GM19455 (cell line): ENCODE data around the gene KNSTRN.

ENCODE experiments used
- ATAC-seq: cut with Tn5 transposase; IDR thresholded peaks from one replicate; pipeline ENCODE4 v1.9.1; 2021; ENCODE audit not compliant: unreplicated experiment

KNSTRN gene

DNA sequence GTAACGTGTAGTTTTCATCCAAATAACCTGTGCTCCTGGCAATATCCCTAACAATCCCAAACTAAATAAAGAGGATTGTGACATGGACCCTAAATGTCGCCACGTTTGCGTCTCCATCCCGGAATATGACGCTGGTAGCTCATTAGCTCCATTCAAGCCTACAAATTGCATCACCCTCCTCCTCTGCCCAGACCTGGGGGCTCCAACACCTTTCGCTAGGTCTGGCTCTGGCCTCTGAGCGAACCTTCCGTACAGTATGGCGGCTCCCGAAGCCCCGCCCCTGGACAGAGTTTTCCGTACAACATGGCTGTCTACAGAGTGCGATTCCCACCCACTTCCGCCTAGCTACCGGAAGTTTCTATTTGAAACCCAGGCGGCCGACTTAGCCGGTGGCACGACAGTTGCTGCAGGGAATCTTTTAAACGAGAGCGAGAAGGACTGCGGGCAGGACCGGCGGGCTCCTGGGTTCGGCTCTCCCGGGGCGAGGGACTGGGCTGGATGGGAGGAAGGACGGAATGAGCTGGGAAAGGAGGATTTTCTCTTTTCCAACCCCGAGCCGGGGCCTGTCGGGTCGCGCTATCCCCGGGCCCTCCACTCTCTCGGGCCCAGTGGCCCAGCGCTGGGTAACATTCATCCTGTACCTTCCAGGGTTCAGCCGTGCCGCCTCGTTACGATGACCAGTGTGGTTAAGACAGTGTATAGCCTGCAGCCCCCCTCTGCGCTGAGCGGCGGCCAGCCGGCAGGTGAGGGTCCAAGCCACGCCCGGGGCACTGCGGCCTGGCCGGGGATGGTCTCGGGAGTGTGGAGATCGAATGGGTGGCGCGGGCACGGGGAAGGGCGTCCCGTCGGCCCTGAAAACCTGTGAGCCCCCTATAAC, at the start of gene KNSTRN:
Gene KNSTRN, plus strand, starts transcription at position 142 of the 877 bp plus-strand sequence. Its CDS starts 115 bp downstream, at position 257.
- peak; percentile 96 for ATAC-seq

- ATAC-seq, result no peak
Measured at GRCh38 chr15:40333922-40334492, 48.5 kb upstream of the KNSTRN start.

- no peak for ATAC-seq
Measured at GRCh38 chr15:40334541-40334940, 48.0 kb upstream of the KNSTRN start.

DNA sequence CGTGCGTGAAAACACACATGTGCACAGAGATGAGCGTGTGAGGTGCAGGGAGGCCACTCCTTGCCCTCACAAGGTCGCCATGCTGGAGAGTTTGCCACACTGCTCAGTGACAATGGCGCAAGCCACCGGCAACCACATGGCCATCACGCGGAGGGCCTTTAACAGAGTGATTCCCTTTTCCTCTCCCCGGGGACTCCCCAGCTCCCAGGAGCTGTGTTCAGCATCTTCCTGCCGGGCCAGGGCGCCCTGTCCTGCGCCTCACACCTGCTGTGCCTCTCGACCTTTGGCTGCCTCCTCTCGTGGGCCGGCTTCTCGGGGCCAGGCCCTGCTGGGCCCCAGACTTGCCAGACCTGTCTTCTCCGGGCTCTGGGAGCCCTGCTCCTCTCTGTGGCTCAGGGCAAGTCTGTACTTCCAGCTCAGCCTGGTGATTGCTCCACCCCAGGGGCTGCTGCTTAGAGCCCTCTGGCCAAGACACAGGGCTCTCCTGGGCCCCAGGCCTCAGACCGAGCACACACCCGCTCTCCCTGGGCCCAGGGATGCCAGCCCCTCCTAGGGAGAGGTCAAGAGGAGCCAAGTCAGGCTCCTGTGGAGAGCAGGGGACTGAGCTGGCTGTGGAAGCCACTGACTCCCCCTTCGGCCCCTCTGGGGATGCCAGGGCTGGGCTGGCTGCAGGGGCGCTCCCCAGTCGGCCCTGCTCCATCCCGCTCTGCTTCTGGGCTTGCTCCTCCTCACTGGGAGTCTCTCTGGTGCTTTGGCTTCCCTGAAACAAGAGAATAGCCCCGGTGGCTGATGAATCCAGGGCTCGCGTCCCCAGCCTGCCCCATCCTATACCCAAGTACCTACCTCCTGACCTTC, 47.4 kb upstream of the KNSTRN start:
- ATAC-seq, result no peak

GRCh38 chr15:40335938-40336743, 46.4 kb upstream of the KNSTRN start:
- no peak for ATAC-seq

DNA sequence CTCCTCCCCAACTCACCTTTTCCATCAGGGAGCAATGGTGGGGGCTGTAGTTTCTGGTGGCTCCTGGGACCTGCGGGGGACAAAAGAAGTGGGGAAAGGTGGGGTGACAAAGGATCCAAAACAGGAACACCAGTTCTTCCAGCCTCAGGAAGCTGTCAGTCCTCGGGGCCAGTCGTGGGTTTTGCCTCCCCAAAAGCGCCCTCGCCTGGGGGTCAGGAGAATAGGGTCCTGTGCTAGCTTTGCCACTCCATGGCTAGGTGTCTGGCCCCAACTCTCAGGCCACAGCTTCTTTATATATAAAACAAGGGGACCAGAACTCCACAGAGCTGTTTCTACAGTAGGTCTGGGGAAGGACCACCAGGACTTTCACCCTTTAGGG, 45.8 kb upstream of the KNSTRN start:
- ATAC-seq, result no peak

DNA sequence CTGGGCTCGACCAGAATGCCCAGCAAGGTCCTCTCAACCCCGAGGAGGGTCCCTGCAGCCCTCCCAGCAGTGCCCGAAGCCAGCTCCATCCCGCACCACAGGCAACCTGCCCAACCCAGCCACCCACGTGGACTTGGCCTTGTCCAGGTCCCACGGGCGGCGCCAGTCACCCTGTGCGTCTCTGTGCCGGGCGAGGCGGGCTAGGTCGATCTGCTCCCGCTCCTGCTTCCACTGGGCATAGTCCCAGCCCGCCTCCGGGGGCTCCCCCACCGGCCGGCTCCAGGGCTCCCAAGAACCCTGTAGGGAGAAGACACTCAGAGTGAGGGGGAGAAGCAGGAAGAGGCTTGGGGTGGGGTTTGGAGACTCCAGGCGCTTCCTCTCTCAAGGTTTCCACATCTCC, 44.9 kb upstream of the KNSTRN start:
- no peak for ATAC-seq

- ATAC-seq, result no peak
Measured at GRCh38 chr15:40338041-40338657, 44.4 kb upstream of the KNSTRN start.

- no peak for ATAC-seq
Measured at GRCh38 chr15:40338921-40339620, 43.5 kb upstream of the KNSTRN start.

- no peak for ATAC-seq
Measured at GRCh38 chr15:40339621-40339945, 42.9 kb upstream of the KNSTRN start.

DNA sequence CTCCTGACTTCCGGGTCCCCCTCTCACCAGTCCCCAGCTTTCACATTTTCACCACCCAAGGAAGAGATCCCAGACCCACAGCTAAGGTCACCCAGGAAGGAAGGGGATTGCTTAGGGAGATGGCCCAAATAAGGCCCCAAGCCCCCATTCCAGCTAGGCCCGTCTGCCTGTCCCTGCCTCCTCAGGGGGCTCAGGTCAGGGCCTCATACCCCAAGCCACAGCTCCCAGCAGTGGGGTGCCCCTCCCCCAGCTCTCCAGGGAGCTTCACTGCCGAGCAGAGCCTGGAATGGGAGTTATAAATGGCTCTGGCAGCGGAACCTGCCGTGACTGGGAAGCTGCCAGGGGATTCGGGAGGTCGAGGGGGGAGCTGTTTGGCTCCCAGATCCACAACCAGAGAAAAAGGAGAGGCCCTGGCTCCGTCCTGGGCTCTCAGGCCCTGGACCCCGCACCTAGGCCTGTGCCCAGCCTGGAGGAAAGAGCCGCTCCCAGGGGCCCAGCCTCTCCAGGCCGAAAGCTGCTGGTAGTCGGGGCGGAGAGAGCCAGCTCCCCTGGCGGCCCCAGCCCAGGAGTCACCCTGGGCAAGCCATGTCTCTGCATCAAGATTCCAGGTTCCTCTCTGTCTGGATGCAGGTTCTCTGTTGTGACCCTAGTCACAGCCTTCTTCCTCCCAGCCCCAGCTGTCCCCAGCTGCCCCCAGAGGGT, 42.3 kb upstream of the KNSTRN start:
- ATAC-seq, result no peak

DNA sequence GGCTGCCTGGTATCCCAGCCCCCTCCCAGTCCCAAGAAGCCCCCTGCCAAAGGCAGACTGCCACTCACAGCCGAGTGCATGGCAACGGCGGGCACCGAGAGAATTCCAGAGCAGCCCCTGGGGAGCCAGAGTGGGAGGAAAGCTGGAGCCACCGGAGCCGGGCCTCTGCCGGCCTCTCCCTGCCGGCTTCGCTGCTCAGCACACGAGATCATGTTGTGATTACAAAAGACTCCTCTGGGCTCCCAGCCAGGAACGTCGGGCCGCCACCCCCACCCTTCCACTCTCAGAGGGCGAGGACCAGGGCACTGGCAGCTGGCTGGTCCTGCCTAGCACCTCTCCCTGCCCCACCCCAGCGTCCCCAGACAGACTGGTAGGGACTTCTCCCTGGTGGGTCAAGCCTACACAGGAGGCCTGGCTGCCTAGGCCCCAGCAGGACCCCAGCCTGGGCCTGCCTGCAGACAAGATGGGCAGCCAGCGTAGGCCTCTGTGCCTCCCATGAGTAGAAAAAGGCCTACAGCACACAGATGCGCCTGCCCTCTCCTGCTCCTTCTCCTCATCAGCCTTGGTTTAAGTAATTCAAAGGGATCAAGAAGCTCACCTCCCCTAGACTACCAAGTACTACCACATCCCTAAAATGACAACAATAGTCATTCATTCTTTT, 41.7 kb upstream of the KNSTRN start, which contains the start of gene CCDC9B:
Gene CCDC9B, minus strand, starts transcription at position 200 of the 661 bp plus-strand sequence. Its CDS starts 120 bp downstream, at position 80.
- ATAC-seq, result no peak

DNA sequence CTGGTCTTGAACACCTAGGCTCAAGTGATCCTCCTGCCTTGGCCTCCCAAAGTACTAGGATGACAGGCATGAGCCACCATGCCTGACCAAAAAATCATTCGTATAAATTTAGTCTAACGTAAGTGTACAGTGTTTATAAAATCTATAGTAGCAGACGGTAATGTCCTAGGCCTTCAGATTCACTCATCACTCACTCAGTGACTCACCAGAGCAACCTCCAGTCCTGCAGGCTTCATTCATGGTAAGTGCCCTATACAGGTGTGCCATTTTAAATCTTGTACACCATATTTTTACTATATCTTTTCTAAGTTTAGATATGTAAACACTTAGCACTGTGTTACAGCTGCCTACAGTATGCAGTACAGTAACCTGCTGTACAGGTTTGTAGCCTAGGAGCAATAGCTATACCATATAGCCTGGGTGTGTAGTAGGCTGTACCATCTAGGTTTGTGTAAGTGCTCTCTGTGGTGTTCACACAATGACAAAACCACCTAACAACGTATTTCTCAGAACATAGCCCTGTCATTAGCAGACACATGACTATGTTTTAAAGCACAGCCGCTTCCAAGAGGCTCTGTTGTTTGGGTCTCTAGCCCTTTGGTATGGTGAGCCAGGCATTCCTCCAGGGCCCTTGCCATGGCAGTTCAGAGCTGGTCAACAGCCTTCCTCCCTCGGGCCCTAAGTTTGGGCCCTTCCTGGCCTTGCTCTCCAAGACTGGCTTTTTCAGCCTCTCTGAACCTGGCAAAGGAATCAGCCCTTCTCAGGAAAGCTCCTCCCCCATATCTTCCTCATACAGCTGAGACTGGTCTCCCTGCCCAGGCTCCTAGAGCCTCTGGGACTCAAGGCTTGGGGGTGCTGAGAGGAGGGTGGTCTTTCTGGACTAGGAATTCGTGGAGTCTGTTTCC, 39.9 kb upstream of the KNSTRN start:
- ATAC-seq, result no peak

- no peak for ATAC-seq
Measured at GRCh38 chr15:40343512-40343911, 39.0 kb upstream of the KNSTRN start.

- no peak for ATAC-seq
Measured at GRCh38 chr15:40344217-40344616, 38.3 kb upstream of the KNSTRN start.

GRCh38 chr15:40344631-40345120, 37.8 kb upstream of the KNSTRN start:
- ATAC-seq, result no peak

DNA sequence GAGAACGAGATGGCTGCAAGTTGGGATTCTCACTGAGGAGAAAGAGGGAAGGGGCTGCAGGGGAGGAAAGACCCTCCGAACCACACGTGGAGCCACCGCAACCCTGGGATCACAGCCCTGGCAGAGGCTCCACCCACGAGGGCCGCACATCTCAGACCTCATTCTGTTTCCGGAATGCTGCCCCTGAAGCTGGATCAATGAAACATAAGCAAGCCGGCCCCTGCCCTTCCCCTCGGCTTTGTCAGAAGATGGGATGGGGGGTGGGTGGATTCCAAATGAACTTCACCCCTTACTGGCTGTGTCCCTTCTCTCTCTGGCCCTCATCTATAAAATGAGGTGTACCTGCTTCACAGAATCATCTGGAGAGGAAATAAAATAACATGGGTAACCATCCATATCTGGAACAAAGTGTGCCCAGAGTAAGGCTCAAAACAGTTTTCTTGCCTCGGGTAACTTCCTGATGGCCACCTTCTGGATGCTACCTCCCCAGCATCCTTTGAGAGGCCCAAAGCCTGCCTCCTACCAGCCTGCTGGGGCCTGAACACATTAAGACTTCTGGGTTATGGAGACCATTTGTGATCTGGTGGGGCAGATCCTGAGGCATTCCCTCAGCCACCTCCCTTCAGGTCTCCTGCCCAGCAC, 37.2 kb upstream of the KNSTRN start:
- no peak for ATAC-seq
